Tibial nerve (tissue), 4 donors: ENCODE data around the gene PRDM2. TPM values are rescaled to one million over a fixed set of nuclear protein-coding genes. Genes with fewer than 3 reads are reported as not detected.

Experiments
- DNase-seq, 2 donors: peaks; one replicate each; pipeline ENCODE4 v3.0.0-alpha.2; 2019; ENCODE audit warnings: low spot score in 2 of 2
- H3K27ac ChIP-seq, 4 donors: fragments of 200-600 bp; sonication (generic) in 3 of 4; one replicate each; pipeline ENCODE4 v1.5.1; 2017 to 2019; ENCODE audit warnings: mild to moderate bottlenecking in 1 of 4
- H3K27me3 ChIP-seq, 2 donors: fragments of 200-600 bp; sonication (generic) in 1 of 2; one replicate each; pipeline versions ENCODE4 v1.5.1 to v1.6.0; 2017 to 2019
- H3K36me3 ChIP-seq, 3 donors: fragments of 200-600 bp; sonication (generic); one replicate each; pipeline ENCODE4 v1.5.1; 2018 to 2019
- H3K4me1 ChIP-seq, 4 donors: fragments of 200-600 bp; sonication (generic) in 3 of 4; one replicate each; pipeline ENCODE4 v1.5.1; 2017 to 2019
- H3K4me3 ChIP-seq, 4 donors: fragments of 200-600 bp; sonication (generic) in 3 of 4; one replicate each; pipeline ENCODE4 v1.5.1; 2017 to 2019; ENCODE audit warnings: mild to moderate bottlenecking in 1 of 4, moderate library complexity in 1 of 4
- H3K9me3 ChIP-seq, 4 donors: fragments of 200-600 bp; sonication (generic) in 3 of 4; one replicate each; pipeline ENCODE4 v1.5.1; 2017 to 2019
- CTCF ChIP-seq, 5 experiments: fragments of 200-600 bp in 3 of 5; fragments of 450-650 bp in 2 of 5; sonication (generic) in 3 of 5; IDR thresholded peaks; one replicate each; pipeline ENCODE4 v1.5.1; 2016 to 2019; ENCODE audit warnings: antibody characterized with exemption in 5 of 5, mild to moderate bottlenecking in 3 of 5, moderate library complexity in 2 of 5
- EP300 ChIP-seq, 2 donors: sonication (generic); formaldehyde crosslinking; IDR thresholded peaks; one replicate each; pipeline ENCODE4 v1.6.1; 2017; ENCODE audit warnings: antibody characterized with exemption in 2 of 2, mild to moderate bottlenecking in 1 of 2
- POLR2A ChIP-seq, 2 donors: fragments of 450-650 bp; IDR thresholded peaks; one replicate each; pipeline ENCODE4 v1.6.1; 2017; ENCODE audit warnings: antibody characterized with exemption in 2 of 2, mild to moderate bottlenecking in 2 of 2, moderate library complexity in 2 of 2
- WGBS, 2 donors: methylation state at CpG; one replicate each; pipeline ENCODE4 v1.1.5; 2018; 5-methylcytosine and 5-hydroxymethylcytosine counted together
- total RNA-seq, 4 donors: library from RNA; depleted of rRNA; stranded (reverse); fragments of >200 nt; gene quantifications; one replicate each; pipeline ENCODE4 v1.1.0, GENCODE V29; 2016

Gene PRDM2
- total RNA-seq, 4 donors from 2014 or later: 26.4 to 48.8 (median 46.5) TPM

GRCh38 chr1:13801232-13801631, 101.2 kb downstream of the PRDM2 start:
- Histone ChIP-seq H3K27me3 (no peaks in the 10 kb centered on the region), H3K4me3 (no peak overlapping the region), H3K36me3 (peaks cover 0 to 28% (median 0%) of the 10 kb centered on the region in 3 donors), H3K4me1 (peaks cover 0 to 5% (median 0%) of the 10 kb centered on the region in 4 donors), H3K9me3 (no peaks in the 10 kb centered on the region), H3K27ac (no peak overlapping the region)
- 77 to 85% methylated on average over 8 of the region's 8 CpGs for WGBS, 2 donors
- no peak for TF ChIP-seq POLR2A (IDR thresholded peaks at IDR 0.05)
- no peak for TF ChIP-seq CTCF (IDR thresholded peaks at IDR 0.05)
- TF ChIP-seq EP300 (IDR thresholded peaks at IDR 0.05): no peak
- no peak for DNase-seq

GRCh38 chr1:13801655-13802486, 101.9 kb downstream of the PRDM2 start:
- H3K27ac ChIP-seq: no peak overlapping the region
- DNase-seq: no peak

GRCh38 chr1:13802782-13803545, 103.0 kb downstream of the PRDM2 start:
- Histone ChIP-seq H3K4me1 (peaks cover 0 to 5% (median 0%) of the 10 kb centered on the region in 4 donors), H3K27me3 (no peaks in the 10 kb centered on the region), H3K27ac (no peak overlapping the region), H3K36me3 (peaks cover 0 to 22% (median 0%) of the 10 kb centered on the region in 3 donors), H3K9me3 (no peaks in the 10 kb centered on the region), H3K4me3 (no peak overlapping the region)
- DNase-seq: no peak
- no peak for TF ChIP-seq CTCF (IDR thresholded peaks at IDR 0.05)
- TF ChIP-seq EP300 (IDR thresholded peaks at IDR 0.05): no peak
- TF ChIP-seq POLR2A (IDR thresholded peaks at IDR 0.05): no peak
- WGBS, 2 donors: 90 to 94% methylated on average over 19 of the region's 19 CpGs

More at GRCh38 chr1:13801655-13802486, 101.9 kb downstream of the PRDM2 start:
- H3K36me3 ChIP-seq: peaks cover 0 to 22% (median 0%) of the 10 kb centered on the region in 3 donors
- TF ChIP-seq EP300 (IDR thresholded peaks at IDR 0.05): no peak
- no peak for TF ChIP-seq POLR2A (IDR thresholded peaks at IDR 0.05)
- no peak for TF ChIP-seq CTCF (IDR thresholded peaks at IDR 0.05)
- peaks cover 0 to 5% (median 0%) of the 10 kb centered on the region in 4 donors for H3K4me1 ChIP-seq
- no peak overlapping the region for H3K4me3 ChIP-seq
- H3K9me3 ChIP-seq: no peaks in the 10 kb centered on the region
- WGBS, 2 donors: 85 to 88% methylated on average over 14 to 20 of the region's 20 CpGs
- H3K27me3 ChIP-seq: no peaks in the 10 kb centered on the region

GRCh38 chr1:13803546-13804239, 103.7 kb downstream of the PRDM2 start:
- Histone ChIP-seq H3K27me3 (no peaks in the 10 kb centered on the region), H3K27ac (no peak overlapping the region), H3K36me3 (peaks cover 0 to 18% (median 0%) of the 10 kb centered on the region in 3 donors), H3K4me3 (no peak overlapping the region), H3K4me1 (peaks cover 0 to 5% (median 0%) of the 10 kb centered on the region in 4 donors), H3K9me3 (no peaks in the 10 kb centered on the region)
- 83 to 89% methylated on average over 15 to 18 of the region's 18 CpGs for WGBS, 2 donors
- no peak for DNase-seq
- TF ChIP-seq POLR2A (IDR thresholded peaks at IDR 0.05): no peak
- TF ChIP-seq CTCF (IDR thresholded peaks at IDR 0.05): no peak
- TF ChIP-seq EP300 (IDR thresholded peaks at IDR 0.05): no peak
